ENCODE results near the gene ZNF655. TPM values are rescaled to one million over a fixed set of nuclear protein-coding genes. Genes with fewer than 3 reads are reported as not detected.

Gene ZNF655
- total RNA-seq, 1 experiment from 2014 or later = 54.9 TPM

GRCh38 chr7:99559175-99559915 lies 903 bp downstream of the ZNF655 start:
- in situ Hi-C loops (cut with HindIII; ENCODE audit: low pct_unique_long_range_greater_than_20kb, low sequenced_read_pairs) (no loop called here), intact Hi-C loops (cut with micrococcal nuclease; ENCODE audit: unreplicated experiment) (loop anchor here (10.0 kb wide), 1 partner anchor 55 kb away; the partner anchor contains the start of genes ZKSCAN5 and ZNF394)
- Histone ChIP-seq H3K4me3 (ENCODE audit: low read depth in 2 of 2, low read length in 2 of 2) (peak overlapping the region; percentile 68 to 89), H3K27ac (ENCODE audit: low read length) (peak overlapping the region; percentile 93), H3K27me3 (ENCODE audit: control insufficient read depth, insufficient read depth, low read length) (no peaks in the 10 kb centered on the region), H3K9me3 (ENCODE audit: control insufficient read depth, insufficient read depth, low read depth, low read length) (no peaks in the 10 kb centered on the region), H3K36me3 (ENCODE audit: control insufficient read depth, insufficient read depth, low read length) (peaks cover 28% of the 10 kb centered on the region), H3K4me1 (ENCODE audit: control insufficient read depth, insufficient read depth, low read length) (peaks cover 30% of the 10 kb centered on the region)
- ATAC-seq = no peak
- POLR2A ChIA-PET = interaction anchor here (0.5 to 0.6 kb wide), 2 partner anchors 40 to 184 kb away, joined by 7 to 8 read pairs; no protein-coding TSS in a partner anchor
- no peak for DNase-seq (ENCODE audit: low read depth, low spot score)
- CTCF ChIA-PET = no interaction called here
- BruUV-seq (replicated peaks) = no TSS peak
- no peak for TF ChIP-seq TCF7L2 (IDR thresholded peaks at IDR 0.05; ENCODE audit: low read depth, low read length)
- TF ChIP-seq CTCF (IDR thresholded peaks at IDR 0.05) = no peak
- no peak for TF ChIP-seq REST (IDR thresholded peaks at IDR 0.05; ENCODE audit: insufficient read depth in 1 of 2, low read depth in 2 of 2, low read length in 1 of 2)
- no peak for TF ChIP-seq POLR2AphosphoS5 (IDR thresholded peaks at IDR 0.05; ENCODE audit: low read depth, low read length)
- TF ChIP-seq SIN3A (IDR thresholded peaks at IDR 0.05; ENCODE audit: borderline replicate concordance, insufficient read depth, low read depth, low read length) = no peak

GRCh38 chr7:99560834-99561736 lies 2.6 kb downstream of the ZNF655 start:
- Histone ChIP-seq H3K4me1 (ENCODE audit: control insufficient read depth, insufficient read depth, low read length) (peaks cover 30% of the 10 kb centered on the region), H3K27me3 (ENCODE audit: control insufficient read depth, insufficient read depth, low read length) (no peaks in the 10 kb centered on the region), H3K9me3 (ENCODE audit: control insufficient read depth, insufficient read depth, low read depth, low read length) (no peaks in the 10 kb centered on the region), H3K36me3 (ENCODE audit: control insufficient read depth, insufficient read depth, low read length) (peaks cover 37% of the 10 kb centered on the region), H3K27ac (ENCODE audit: low read length) (no peak overlapping the region), H3K4me3 (ENCODE audit: low read depth in 2 of 2, low read length in 2 of 2) (no peak overlapping the region; a peak in 1 of 4 replicates)
- in situ Hi-C loops (cut with HindIII; ENCODE audit: low pct_unique_long_range_greater_than_20kb, low sequenced_read_pairs) = no loop called here
- CTCF ChIA-PET = no interaction called here
- POLR2A ChIA-PET = no interaction called here
- TF ChIP-seq CTCF (IDR thresholded peaks at IDR 0.05) (no peak), SIN3A (IDR thresholded peaks at IDR 0.05; ENCODE audit: borderline replicate concordance, insufficient read depth, low read depth, low read length) (no peak), TCF7L2 (IDR thresholded peaks at IDR 0.05; ENCODE audit: low read depth, low read length) (no peak), POLR2AphosphoS5 (IDR thresholded peaks at IDR 0.05; ENCODE audit: low read depth, low read length) (no peak), REST (IDR thresholded peaks at IDR 0.05; ENCODE audit: insufficient read depth in 1 of 2, low read depth in 2 of 2, low read length in 1 of 2) (no peak)
- ATAC-seq (no peak), DNase-seq (ENCODE audit: low read depth, low spot score) (no peak)
- BruUV-seq (replicated peaks) = TSS peak; percentile 55
- intact Hi-C loops (cut with micrococcal nuclease; ENCODE audit: unreplicated experiment) = no loop called here

Measured in Panc1 (cell line).